NCI-H2081 (cell line): ENCODE measurements around the gene TTLL11.

Experiments used
- DNase-seq, 2 experiments: peaks; one replicate each; lab custom pipeline; 2025; lab: John Stamatoyannopoulos, UW

TTLL11 gene

DNA sequence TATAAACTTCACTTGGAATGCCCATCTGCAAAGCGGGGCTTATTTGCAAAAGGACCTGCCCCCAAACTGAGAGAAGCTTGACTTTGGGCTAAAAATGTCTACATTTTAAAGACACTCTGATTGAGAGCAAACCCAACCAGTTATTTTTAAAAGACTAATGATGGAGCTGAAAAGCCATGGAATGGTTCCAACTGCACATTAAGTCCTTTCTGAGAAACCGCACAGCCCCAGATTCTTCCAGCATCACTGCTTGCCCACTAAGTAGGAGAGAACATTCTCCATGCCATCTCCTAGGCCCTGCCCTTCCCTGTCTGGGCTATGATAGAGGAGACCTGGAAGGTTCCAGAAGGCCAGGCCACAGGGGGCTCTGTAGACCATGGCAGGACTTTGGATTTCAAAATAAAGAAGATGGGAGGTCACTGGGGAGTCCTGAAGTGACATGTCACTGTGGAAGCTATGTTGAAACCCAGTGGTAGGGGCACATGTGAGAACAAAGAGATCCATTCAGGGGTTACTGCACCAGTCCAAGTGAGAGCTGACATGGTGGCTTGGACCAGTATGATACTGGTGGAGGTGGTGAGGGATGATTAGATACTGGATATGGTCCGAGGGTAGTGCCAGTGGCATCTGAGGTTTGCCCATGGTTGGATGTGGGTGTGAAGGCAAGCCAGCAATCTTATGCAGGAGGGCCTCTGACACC lies 262.5 kb downstream of the TTLL11 start:
- DNase-seq = no peak

DNA sequence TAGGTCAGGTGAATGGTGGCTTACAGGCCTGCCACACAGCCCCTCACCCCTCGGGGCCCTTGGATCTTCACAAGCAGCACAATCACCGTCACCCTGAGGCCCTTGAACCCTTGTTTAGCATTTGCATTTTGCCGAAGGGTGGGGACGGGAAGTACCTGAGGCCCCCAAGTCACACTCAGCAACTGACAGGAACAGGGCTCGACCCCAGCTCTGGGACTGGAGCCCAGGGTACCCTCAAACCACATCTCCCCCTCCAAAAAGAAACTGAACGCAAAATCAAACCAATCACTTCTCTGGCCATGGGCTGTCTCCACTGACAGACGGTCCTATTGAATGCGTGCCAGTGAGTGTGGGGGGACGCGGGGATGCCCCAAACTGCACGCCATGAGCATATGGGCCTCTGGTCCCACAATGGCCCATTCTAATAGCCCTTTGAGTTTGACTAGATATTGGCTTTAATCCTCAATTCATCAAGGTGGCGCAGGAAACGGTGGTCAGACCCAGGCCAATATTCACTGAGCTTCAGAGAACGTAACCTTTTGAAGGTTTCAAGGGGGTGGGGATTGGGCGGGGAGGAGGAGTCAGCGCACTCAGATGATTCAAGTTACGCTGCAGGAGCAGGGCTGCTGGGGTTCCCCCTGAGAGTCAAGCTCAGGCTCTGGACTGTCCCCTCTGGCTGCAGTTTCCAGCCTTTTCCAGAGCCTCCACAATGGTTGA lies 265.7 kb downstream of the TTLL11 start:
- no peak for DNase-seq

DNA sequence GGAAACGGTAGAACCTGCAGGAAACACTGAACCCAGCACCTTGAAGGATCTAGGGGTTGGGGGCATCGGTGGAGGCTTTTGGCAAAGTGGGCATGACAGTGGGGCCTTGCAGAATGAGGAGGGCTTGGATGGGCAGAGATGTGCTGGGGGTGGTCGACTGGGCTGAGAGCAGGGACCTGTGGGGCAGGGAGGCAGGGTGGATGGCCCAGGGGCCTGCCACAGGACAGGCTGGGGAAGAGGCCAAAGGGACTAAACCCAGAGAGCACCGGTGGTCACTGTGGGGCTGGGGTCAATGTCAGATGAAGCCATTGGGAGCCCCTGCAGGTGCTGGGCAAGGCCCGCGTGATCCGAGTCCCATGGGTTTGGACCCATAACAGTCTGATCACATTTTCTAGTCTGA lies 266.4 kb downstream of the TTLL11 start:
- DNase-seq = no peak

DNA sequence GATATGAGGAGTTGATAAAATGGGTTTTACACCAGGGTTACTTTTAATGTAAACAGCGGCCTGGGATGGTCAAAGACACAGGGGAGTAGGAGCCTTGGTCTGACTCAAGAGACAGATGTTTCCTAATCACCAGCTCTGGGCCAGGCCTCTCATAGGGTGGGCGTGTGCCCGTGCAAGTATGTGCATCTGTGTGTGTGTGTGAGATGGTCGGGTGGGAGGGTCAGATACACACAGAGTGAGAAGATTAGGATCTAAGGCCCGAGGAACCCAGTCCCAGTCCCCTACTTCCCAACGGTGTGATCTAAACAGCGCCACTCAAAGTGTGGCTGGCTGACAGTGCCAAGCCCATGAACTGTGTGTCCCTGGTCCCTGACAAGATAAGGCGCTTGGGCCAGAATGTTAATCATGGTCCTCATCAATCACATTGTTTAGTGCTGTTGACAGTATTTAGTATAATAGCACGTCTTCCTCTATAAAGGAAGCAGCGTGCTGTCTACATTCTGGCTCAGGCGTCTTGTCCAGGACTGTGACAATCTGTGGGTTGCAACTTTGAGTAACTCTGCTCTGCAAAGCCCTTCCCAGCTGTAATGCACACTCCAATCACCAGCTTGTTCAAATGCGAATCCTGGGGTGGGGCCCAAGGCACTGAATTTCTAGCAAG lies 267.9 kb downstream of the TTLL11 start:
- DNase-seq = no peak

- DNase-seq = no peak
Observed at GRCh38 chr9:121824651-121825030, 268.5 kb downstream of the TTLL11 start.

GRCh38 chr9:121823451-121824169 lies 269.5 kb downstream of the TTLL11 start:
- no peak for DNase-seq

DNA sequence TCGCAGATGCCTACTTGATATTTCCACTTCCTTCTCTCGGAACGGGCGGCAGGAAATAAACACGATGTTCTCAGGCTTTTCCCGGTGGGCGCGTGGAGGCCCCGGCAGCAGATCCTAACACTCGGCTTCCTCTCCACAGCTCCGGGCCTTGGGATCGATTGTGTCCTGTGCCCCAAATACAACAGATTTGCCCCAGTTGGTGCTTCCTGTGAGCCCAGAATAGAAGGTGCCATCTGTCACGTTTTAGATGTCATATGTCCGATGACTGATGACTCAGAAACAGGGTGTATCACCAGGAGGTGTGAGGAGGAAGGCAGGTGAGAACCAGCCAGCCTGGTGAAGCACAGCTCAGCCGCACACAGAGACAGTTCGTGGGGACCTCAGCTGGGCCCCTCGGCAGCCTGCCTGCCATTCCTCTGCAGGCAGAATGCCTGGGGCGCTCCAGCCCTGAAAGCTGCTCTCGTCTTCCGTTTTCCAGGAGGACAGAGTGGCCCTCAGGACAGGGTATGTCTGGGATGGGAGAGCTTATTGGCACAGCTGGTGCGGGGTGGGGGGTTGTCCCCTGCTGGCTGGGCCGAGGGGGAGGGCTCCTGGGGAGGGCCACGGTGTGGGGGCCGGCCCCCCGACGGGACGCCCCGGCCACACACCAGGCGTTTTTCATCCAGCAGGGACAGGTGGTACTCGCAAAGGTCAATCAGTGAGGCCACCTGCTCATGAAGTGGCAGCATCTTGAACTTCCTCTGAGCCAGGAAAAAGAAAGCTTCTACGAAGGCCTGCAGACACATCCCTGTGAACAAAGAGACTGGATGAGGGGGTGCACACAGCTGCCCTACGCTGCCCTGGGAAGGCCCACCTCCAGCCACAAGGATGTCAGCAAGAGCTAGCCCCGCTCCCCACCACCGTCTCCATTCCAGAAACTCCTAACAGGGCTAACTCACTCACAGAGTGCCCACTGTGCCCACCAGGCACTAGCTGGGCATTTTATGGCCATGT lies 270.7 kb downstream of the TTLL11 start:
- peak in 1 of 2 experiments; percentile 3 for DNase-seq

GRCh38 chr9:121821326-121821725 lies 271.8 kb downstream of the TTLL11 start:
- no peak for DNase-seq

- DNase-seq = no peak
Observed at GRCh38 chr9:121820286-121821005, 272.7 kb downstream of the TTLL11 start.

GRCh38 chr9:121819428-121820231 lies 273.5 kb downstream of the TTLL11 start:
- no peak for DNase-seq

- DNase-seq = no peak
Observed at GRCh38 chr9:121818841-121819427, 274.2 kb downstream of the TTLL11 start.

DNA sequence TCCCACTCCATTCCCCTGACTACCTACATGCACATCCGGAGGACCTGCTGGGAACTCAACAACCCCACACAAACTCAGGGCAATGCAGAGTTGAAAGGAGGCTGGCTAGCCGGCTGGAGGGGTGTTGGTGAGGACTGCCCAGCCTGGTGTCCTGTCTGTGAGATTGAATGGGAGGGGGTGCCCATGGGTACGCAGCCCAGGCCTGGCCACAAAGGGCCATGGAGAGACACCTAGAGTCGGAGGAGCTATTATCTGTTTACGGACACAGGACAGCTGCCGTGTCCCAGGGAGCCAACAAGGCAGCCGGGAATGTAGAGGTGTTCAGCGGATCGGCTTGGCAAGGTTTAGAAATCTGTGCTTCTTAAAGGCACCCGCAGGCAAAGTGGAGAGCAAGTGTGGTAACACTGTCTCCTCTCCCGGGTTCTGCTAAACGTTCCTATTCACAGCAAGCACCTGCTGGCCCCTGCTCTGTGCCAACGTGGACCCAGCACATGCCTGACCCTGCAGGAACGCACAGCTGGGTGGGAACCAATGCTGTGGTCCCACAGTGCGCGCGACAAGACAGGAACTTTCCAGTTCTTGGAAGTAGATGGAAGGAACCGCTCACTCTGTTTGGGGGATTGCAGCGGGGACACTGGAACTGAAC lies 275.0 kb downstream of the TTLL11 start:
- DNase-seq = no peak

- no peak for DNase-seq
Observed at GRCh38 chr9:121817476-121817875, 275.6 kb downstream of the TTLL11 start.

DNA sequence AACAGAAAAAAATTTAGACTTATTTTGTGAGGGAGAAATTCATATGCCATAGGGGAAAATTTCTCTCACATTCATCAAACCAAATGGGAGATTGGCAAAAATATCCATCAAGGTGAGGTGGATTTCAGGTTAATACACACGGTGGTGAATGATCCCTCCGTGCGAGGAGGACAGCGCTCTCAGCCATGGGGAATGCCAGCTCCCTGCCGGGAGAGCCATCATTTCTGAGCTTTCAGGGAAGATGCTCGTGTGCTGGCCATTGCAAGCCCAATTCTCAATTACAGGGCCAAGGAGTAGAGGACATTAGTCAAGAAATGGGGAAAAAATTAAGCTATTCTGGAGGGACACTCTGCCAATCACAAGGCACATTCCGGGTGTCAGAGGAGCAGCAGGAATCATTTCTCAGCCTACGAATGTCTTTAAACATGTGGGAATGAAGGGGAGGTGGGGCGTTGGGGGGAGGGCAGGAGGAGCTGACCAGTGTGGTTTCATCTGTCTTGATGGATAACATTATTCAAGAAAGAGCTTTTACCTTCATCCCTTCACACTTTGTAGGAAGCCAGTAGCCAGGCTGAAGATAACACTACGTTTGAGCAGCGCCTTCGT lies 276.2 kb downstream of the TTLL11 start:
- no peak for DNase-seq

GRCh38 chr9:121816449-121816817 lies 276.7 kb downstream of the TTLL11 start:
- no peak for DNase-seq

GRCh38 chr9:121815546-121816448 lies 277.3 kb downstream of the TTLL11 start:
- DNase-seq = no peak

DNA sequence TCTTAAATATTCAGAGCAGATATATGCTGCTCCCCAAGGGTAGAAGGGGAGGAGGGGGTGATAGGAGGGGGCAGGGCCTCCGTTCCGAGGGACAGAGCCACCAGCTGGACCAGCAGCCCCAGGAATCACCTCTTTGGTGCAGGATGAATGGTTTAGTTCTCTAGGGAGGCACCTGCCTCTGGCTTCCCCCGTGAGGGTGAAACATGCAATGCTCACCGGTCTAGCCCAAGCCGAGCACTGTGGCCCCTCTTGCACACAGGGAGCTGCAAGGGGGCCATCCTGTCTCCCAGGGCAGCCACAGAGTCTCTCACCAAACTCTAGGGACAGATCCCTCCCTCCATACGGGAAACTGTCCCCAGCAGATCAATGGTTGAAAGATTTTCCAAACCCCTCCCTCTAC lies 278.0 kb downstream of the TTLL11 start:
- DNase-seq = no peak
